Prostate gland (tissue), 2 donors: ENCODE results near the gene OSBPL8. TPM values are rescaled to one million over a fixed set of nuclear protein-coding genes. Genes with fewer than 3 reads are reported as not detected.

ENCODE experiments used
- DNase-seq: peaks from one replicate; pipeline ENCODE4 v3.0.0-alpha.2; 2019; ENCODE audit warnings: low spot score
- H3K27ac ChIP-seq, 2 donors: fragments of 200-600 bp; sonication (generic); 2 replicates each; pipeline ENCODE4 v1.5.1; 2017 to 2019
- H3K27me3 ChIP-seq: fragments of 200-600 bp; sonication (generic); replicated peaks from 2 replicates; pipeline ENCODE4 v1.5.1; 2019; ENCODE audit not compliant: insufficient read depth
- H3K36me3 ChIP-seq, 2 donors: fragments of 200-600 bp; sonication (generic); 1 replicate in 1 of 2; 2 replicates in 1 of 2; pipeline versions ENCODE4 v1.5.1 to v1.8.1; 2017 to 2019
- H3K4me1 ChIP-seq: fragments of 200-600 bp; sonication (generic); replicated peaks from 2 replicates; pipeline ENCODE4 v1.5.1; 2019
- H3K4me3 ChIP-seq, 2 donors: fragments of 200-600 bp; sonication (generic); 2 replicates each; pipeline ENCODE4 v1.5.1; 2017 to 2019
- H3K9me3 ChIP-seq: fragments of 200-600 bp; sonication (generic); 2 replicates; pipeline ENCODE4 v1.5.1; 2017
- CTCF ChIP-seq, 4 experiments: fragments of 200-600 bp in 2 of 4; fragments of 450-650 bp in 2 of 4; sonication (generic) in 2 of 4; IDR thresholded peaks; 1 replicate in 3 of 4; 2 replicates in 1 of 4; pipeline ENCODE4 v1.5.1; 2016 to 2019; ENCODE audit warnings: antibody characterized with exemption in 4 of 4, mild to moderate bottlenecking in 2 of 4, moderate library complexity in 2 of 4
- POLR2A ChIP-seq: fragments of 450-650 bp; IDR thresholded peaks from one replicate; pipeline ENCODE4 v1.6.1; 2016; ENCODE audit warnings: antibody characterized with exemption, mild to moderate bottlenecking
- POLR2AphosphoS5 ChIP-seq: sonication (generic); formaldehyde crosslinking; IDR thresholded peaks from one replicate; pipeline ENCODE4 v1.6.1; 2017; ENCODE audit warnings: antibody characterized with exemption
- WGBS: methylation state at CpG from one replicate; pipeline ENCODE4 v1.1.5; 2018; 5-methylcytosine and 5-hydroxymethylcytosine counted together
- intact Hi-C: fragments of 100-400 bp; cut with DNase I; formaldehyde crosslinking; loops from one replicate; pipeline ENCODE4 v1.14.2; 2022
- total RNA-seq, 2 donors: library from RNA; depleted of rRNA; stranded (reverse); fragments of >200 nt; gene quantifications; one replicate each; pipeline ENCODE4 v1.1.0, GENCODE V29; 2016

The OSBPL8 gene
- total RNA-seq, 2 donors from 2014 or later, result 50.6 to 54.2 TPM

DNA sequence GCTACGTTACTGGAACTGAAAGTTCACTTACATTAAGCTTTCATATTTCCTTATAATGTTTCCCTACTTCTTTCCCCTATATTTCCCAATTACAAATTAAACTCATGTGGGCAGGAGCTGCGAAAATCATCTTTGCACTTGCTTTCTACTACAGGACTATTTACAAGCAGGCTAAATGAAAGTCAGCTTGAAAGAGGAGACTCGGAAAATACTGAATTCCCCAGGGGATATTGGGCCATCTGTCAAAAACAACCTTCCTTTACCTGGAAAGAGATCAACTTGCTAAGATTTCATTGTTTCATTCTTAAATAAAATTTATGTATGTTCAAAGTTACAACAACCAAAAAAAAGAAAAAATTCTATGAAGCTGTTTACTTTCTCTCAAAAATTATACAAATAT is 118.6 kb downstream of the OSBPL8 start:
- no peaks in the 10 kb centered on the region for H3K4me1 ChIP-seq

DNA sequence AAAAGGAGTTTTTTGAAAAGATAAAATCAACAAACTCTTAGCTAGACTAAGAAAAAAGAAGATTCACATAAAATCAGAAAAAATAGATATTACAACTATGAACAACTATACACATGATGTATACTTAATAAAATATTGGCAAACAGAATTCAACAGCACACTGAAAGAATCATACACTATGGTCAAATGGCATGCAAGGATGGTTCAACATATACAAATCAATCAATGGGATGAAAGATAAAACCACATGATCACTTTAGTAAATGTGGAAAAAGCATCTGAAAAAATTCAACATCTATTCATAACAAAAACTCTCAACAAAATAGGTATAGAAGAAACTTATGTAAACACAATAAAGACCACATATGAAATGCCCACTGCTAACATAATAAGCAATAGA is 126.8 kb downstream of the OSBPL8 start:
- intact Hi-C loops, result no loop called here
- no peak for DNase-seq

More for the DNA sequence above, 118.6 kb downstream of the OSBPL8 start:
- Histone ChIP-seq H3K9me3 (no peaks in the 10 kb centered on the region), H3K4me3 (no peak overlapping the region), H3K27me3 (no peaks in the 10 kb centered on the region), H3K36me3 (no peaks in the 10 kb centered on the region), H3K27ac (no peak overlapping the region)
- 93% methylated on average over 3 of the region's 3 CpGs for WGBS
- intact Hi-C loops, result no loop called here
- TF ChIP-seq POLR2A (no peak), CTCF (IDR thresholded peaks at IDR 0.05) (no peak), POLR2AphosphoS5 (no peak)
- DNase-seq, result no peak

GRCh38 chr12:76428117-76428516 is 131.5 kb downstream of the OSBPL8 start:
- H3K27ac ChIP-seq, result no peak overlapping the region
- H3K4me3 ChIP-seq, result no peak overlapping the region
- H3K27me3 ChIP-seq, result no peaks in the 10 kb centered on the region
- H3K4me1 ChIP-seq, result no peaks in the 10 kb centered on the region
- no peaks in the 10 kb centered on the region for H3K9me3 ChIP-seq
- DNase-seq, result no peak
- H3K36me3 ChIP-seq, result no peaks in the 10 kb centered on the region
- no peak for TF ChIP-seq CTCF (IDR thresholded peaks at IDR 0.05)
- TF ChIP-seq POLR2A, result no peak
- intact Hi-C loops, result no loop called here

More for the DNA sequence above, 126.8 kb downstream of the OSBPL8 start:
- Histone ChIP-seq H3K27ac (no peak overlapping the region), H3K36me3 (no peaks in the 10 kb centered on the region), H3K9me3 (no peaks in the 10 kb centered on the region), H3K4me1 (no peaks in the 10 kb centered on the region), H3K4me3 (no peak overlapping the region), H3K27me3 (no peaks in the 10 kb centered on the region)
- TF ChIP-seq POLR2AphosphoS5 (no peak), CTCF (IDR thresholded peaks at IDR 0.05) (no peak), POLR2A (no peak)

DNA sequence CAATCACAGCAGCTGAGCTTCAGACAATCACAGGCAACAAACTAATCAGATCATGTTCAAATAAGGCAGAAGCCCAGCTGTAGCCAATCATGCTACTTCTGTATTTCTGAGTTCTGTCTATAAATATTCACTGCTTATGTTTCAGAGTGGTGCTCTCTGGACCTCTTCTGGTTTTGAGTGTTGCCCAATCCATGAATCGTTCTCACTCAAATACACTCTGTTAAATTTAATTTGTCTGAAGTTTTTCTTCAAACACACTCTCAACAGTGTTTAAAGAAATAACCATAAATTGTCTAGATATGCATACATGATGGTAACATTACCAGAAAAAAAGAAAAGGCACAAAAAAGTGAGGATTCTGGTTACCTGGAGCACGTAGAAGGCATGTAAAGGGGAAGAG is 133.4 kb downstream of the OSBPL8 start:
- H3K9me3 ChIP-seq, result no peaks in the 10 kb centered on the region
- WGBS, result 93% methylated on average over 2 of the region's 2 CpGs
- H3K4me3 ChIP-seq, result no peak overlapping the region
- intact Hi-C loops, result no loop called here
- H3K27ac ChIP-seq, result no peak overlapping the region
- no peaks in the 10 kb centered on the region for H3K27me3 ChIP-seq
- no peaks in the 10 kb centered on the region for H3K4me1 ChIP-seq
- no peaks in the 10 kb centered on the region for H3K36me3 ChIP-seq
- TF ChIP-seq POLR2A (no peak), CTCF (IDR thresholded peaks at IDR 0.05) (no peak), POLR2AphosphoS5 (no peak)
- DNase-seq, result no peak

DNA sequence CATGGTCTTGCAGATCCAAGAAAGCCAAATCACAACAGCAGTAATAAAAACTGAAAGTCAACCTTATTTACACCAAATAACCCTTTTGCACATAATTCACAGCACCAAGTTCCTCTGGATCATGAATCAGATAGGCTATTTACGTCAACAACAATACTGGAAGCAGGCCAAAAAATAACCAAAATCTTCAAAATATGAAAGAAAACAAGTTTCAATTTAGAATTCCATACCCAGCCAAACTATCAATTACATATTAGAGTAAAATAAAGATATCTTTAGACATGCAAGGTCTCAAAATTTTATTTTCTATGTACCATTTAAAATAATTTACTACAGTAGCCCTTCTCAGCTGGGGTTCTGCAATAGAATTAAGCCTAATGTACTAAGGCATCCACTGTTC is 134.6 kb downstream of the OSBPL8 start:
- H3K4me3 ChIP-seq, result no peak overlapping the region
- no peaks in the 10 kb centered on the region for H3K4me1 ChIP-seq
- no peak for TF ChIP-seq POLR2AphosphoS5
- TF ChIP-seq CTCF (IDR thresholded peaks at IDR 0.05), result no peak
- no peak for TF ChIP-seq POLR2A
- intact Hi-C loops, result no loop called here
- H3K36me3 ChIP-seq, result no peaks in the 10 kb centered on the region
- DNase-seq, result no peak
- H3K27me3 ChIP-seq, result no peaks in the 10 kb centered on the region
- no peaks in the 10 kb centered on the region for H3K9me3 ChIP-seq
- 93% methylated on average over 1 of the region's 1 CpG for WGBS
- no peak overlapping the region for H3K27ac ChIP-seq
